Hepatocyte (in vitro differentiated cells): Measurements from ENCODE around the gene SRPK2. TPM values are rescaled to one million over a fixed set of nuclear protein-coding genes. Genes with fewer than 3 reads are reported as not detected.
"Not testable (repeated sequence)": the region's sequence is repeated elsewhere in the genome, so short reads cannot be mapped to it uniquely, and the experiment has no call there.

ENCODE experiments used
- DNase-seq: peaks from one replicate; pipeline ENCODE4 v3.0.0-alpha.2; 2016; ENCODE audit warnings: low spot score
- H2AFZ ChIP-seq: fragments of 200-600 bp; sonication (generic); 2 replicates; pipeline ENCODE4 v1.6.0; 2016; ENCODE audit warnings: antibody characterized with exemption, mild to moderate bottlenecking
- H3K27ac ChIP-seq: fragments of 200-600 bp; sonication (generic); 2 replicates; pipeline ENCODE4 v1.5.1; 2016; ENCODE audit warnings: mild to moderate bottlenecking
- H3K27me3 ChIP-seq: fragments of 200-600 bp; sonication (generic); 2 replicates; pipeline ENCODE4 v1.6.1; 2016
- H3K36me3 ChIP-seq: fragments of 200-600 bp; sonication (generic); replicated peaks from 2 replicates; pipeline ENCODE4 v1.5.1; 2016; ENCODE audit warnings: low read depth; ENCODE audit not compliant: insufficient read depth
- H3K4me1 ChIP-seq: fragments of 200-600 bp; sonication (generic); 2 replicates; pipeline ENCODE4 v1.5.1; 2016; ENCODE audit warnings: mild to moderate bottlenecking, moderate library complexity; ENCODE audit not compliant: insufficient read depth
- H3K4me2 ChIP-seq: fragments of 200-600 bp; sonication (generic); 2 replicates; pipeline ENCODE4 v1.6.0; 2016
- H3K4me3 ChIP-seq: fragments of 200-600 bp; sonication (generic); 2 replicates; pipeline ENCODE4 v1.5.1; 2016; ENCODE audit warnings: mild to moderate bottlenecking
- H3K79me2 ChIP-seq: fragments of 200-600 bp; sonication (generic); 2 replicates; pipeline ENCODE4 v1.6.0; 2017; ENCODE audit warnings: mild to moderate bottlenecking
- H3K9me2 ChIP-seq: fragments of 200-600 bp; sonication (generic); replicated peaks from 2 replicates; pipeline ENCODE4 v1.6.0; 2017; ENCODE audit warnings: mild to moderate bottlenecking; ENCODE audit not compliant: insufficient read depth
- H3K9me3 ChIP-seq: fragments of 200-600 bp; sonication (generic); 2 replicates; pipeline ENCODE4 v1.5.1; 2016; ENCODE audit warnings: low read depth, mild to moderate bottlenecking
- H4K20me1 ChIP-seq: fragments of 200-600 bp; sonication (generic); 2 replicates; pipeline ENCODE4 v1.6.0; 2016; ENCODE audit warnings: mild to moderate bottlenecking; ENCODE audit not compliant: insufficient read depth, poor library complexity, severe bottlenecking
- CTCF ChIP-seq: fragments of 200-600 bp; sonication (generic); IDR thresholded peaks from 2 replicates; pipeline ENCODE4 v1.5.1; 2016; ENCODE audit warnings: antibody characterized with exemption, mild to moderate bottlenecking; ENCODE audit not compliant: poor library complexity
- EZH2 ChIP-seq: fragments of 200-600 bp; sonication (generic); IDR thresholded peaks from 2 replicates; pipeline ENCODE4 v1.6.1; 2016; ENCODE audit warnings: antibody characterized with exemption, mild to moderate bottlenecking, borderline replicate concordance
- EZH2phosphoT487 ChIP-seq: fragments of 200-600 bp; sonication (generic); IDR thresholded peaks from one replicate; pipeline ENCODE4 v1.6.1; 2018; ENCODE audit warnings: antibody characterized with exemption, mild to moderate bottlenecking, low read depth, moderate library complexity; ENCODE audit not compliant: unreplicated experiment, severe bottlenecking
- WGBS: methylation state at CpG from one replicate; pipeline ENCODE4 v1.1.6; 2016; ENCODE audit warnings: low lambda C conversion rate; ENCODE audit errors: missing lambda C conversion rate; 5-methylcytosine and 5-hydroxymethylcytosine counted together
- polyA plus RNA-seq: library from polyadenylated mRNA; unstranded; fragments of >200 nt; fragmentation: Nextera tagmentation; extraction: Ambion mirVana; gene quantifications from 2 replicates; pipeline ENCODE4 v1.2.1, GENCODE V29; 2016
- total RNA-seq: library from RNA; depleted of rRNA; stranded (reverse); fragments of >200 nt; gene quantifications from 2 replicates; pipeline ENCODE4 v1.2.3, GENCODE V29; 2014

Gene SRPK2
- total and polyA plus RNA-seq, 2 experiments from 2014 or later = 41.4 to 46.1 TPM

- no peak for DNase-seq
- no peak overlapping the region for H3K4me2 ChIP-seq
- TF ChIP-seq EZH2 (no peak), CTCF (no peak), EZH2phosphoT487 (no peak)
- no peaks in the 10 kb centered on the region for H4K20me1 ChIP-seq
- WGBS = 90% methylated on average over 2 of the region's 2 CpGs
- no peak overlapping the region for H2AFZ ChIP-seq
- no peak overlapping the region for H3K27ac ChIP-seq
- H3K27me3 ChIP-seq = no peaks in the 10 kb centered on the region
- H3K4me1 ChIP-seq = no peaks in the 10 kb centered on the region
- H3K4me3 ChIP-seq = no peak overlapping the region
- no peaks in the 10 kb centered on the region for H3K9me3 ChIP-seq
- no peaks in the 10 kb centered on the region for H3K9me2 ChIP-seq
- H3K36me3 ChIP-seq = no peaks in the 10 kb centered on the region
- H3K79me2 ChIP-seq = no peaks in the 10 kb centered on the region
Measured at GRCh38 chr7:105426606-105427146, 38.0 kb upstream of the SRPK2 start.

- no peak overlapping the region for H3K4me3 ChIP-seq
- no peaks in the 10 kb centered on the region for H3K27me3 ChIP-seq
- H3K9me2 ChIP-seq = no peaks in the 10 kb centered on the region
- no peak for DNase-seq
- H3K9me3 ChIP-seq = no peaks in the 10 kb centered on the region
- H4K20me1 ChIP-seq = no peaks in the 10 kb centered on the region
- H3K4me2 ChIP-seq = no peak overlapping the region
- TF ChIP-seq EZH2phosphoT487 (no peak), CTCF (no peak), EZH2 (no peak)
- no peaks in the 10 kb centered on the region for H3K36me3 ChIP-seq
- H3K79me2 ChIP-seq = no peaks in the 10 kb centered on the region
- no peak overlapping the region for H2AFZ ChIP-seq
- no peaks in the 10 kb centered on the region for H3K4me1 ChIP-seq
- H3K27ac ChIP-seq = no peak overlapping the region
- WGBS = 88% methylated on average over 2 of the region's 2 CpGs
Measured at GRCh38 chr7:105423987-105424386, 35.3 kb upstream of the SRPK2 start.

- 83% methylated on average over 8 of the region's 8 CpGs for WGBS
- H3K9me2 ChIP-seq = no peaks in the 10 kb centered on the region
- TF ChIP-seq EZH2 (no peak), EZH2phosphoT487 (no peak), CTCF (no peak)
Measured at GRCh38 chr7:105413887-105414437, 25.2 kb upstream of the SRPK2 start.

DNA sequence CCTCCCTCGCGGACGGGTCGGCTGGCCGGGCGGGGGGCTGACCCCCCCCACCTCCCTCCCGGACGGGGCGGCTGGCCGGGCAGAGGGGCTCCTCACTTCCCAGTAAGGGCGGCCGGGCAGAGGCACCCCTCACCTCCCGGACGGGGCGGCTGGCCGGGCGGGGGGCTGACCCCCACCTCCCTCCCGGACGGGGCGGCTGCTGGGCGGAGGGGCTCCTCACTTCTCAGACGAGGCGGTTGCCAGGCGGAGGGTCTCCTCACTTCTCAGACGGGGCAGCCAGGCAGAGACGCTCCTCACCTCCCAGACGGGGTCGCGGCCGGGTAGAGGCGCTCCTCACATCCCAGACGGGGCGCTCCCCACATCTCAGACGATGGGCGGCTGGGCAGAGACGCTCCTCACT, 22.1 kb upstream of the SRPK2 start:
- H3K36me3 ChIP-seq, H3K4me1 ChIP-seq, H3K4me3 ChIP-seq, H3K9me3 ChIP-seq, DNase-seq, H3K27me3 ChIP-seq, H4K20me1 ChIP-seq, H2AFZ ChIP-seq, H3K4me2 ChIP-seq, H3K9me2 ChIP-seq, H3K27ac ChIP-seq, H3K79me2 ChIP-seq: not testable (repeated sequence)
- 100% methylated on average over 4 of the region's 36 CpGs for WGBS

More at GRCh38 chr7:105413887-105414437, 25.2 kb upstream of the SRPK2 start:
- DNase-seq = no peak
- Histone ChIP-seq H3K4me2 (no peak overlapping the region), H3K27me3 (no peaks in the 10 kb centered on the region), H2AFZ (no peak overlapping the region), H3K4me1 (no peaks in the 10 kb centered on the region), H3K36me3 (no peaks in the 10 kb centered on the region), H3K27ac (no peak overlapping the region), H3K79me2 (no peaks in the 10 kb centered on the region), H3K4me3 (no peak overlapping the region), H4K20me1 (no peaks in the 10 kb centered on the region), H3K9me3 (no peaks in the 10 kb centered on the region)

DNA sequence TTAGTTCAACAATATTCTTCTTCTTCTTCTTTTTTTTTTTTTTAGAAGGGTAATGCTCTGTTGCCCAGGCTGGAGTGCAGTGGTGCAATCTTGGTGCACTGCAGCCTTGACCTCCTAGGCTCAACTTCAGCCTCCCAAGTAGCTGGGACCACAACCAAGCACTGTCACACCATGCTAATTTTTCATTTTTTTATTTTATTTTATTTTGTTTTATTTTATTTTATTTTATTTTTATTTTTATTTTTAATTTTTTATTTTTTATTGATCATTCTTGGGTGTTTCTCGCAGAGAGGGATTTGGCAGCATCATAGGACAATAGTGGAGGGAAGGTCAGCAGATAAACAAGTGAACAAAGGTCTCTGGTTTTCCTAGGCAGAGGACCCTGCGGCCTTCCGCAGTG, 21.1 kb upstream of the SRPK2 start:
- H4K20me1 ChIP-seq, H2AFZ ChIP-seq, H3K9me3 ChIP-seq, H3K79me2 ChIP-seq, H3K4me3 ChIP-seq, H3K4me2 ChIP-seq, H3K4me1 ChIP-seq, H3K36me3 ChIP-seq, H3K9me2 ChIP-seq, H3K27ac ChIP-seq, DNase-seq, H3K27me3 ChIP-seq: not testable (repeated sequence)
- WGBS = 62% methylated on average over 3 of the region's 3 CpGs
